ENCODE results near the gene PACRG. TPM values are rescaled to one million over a fixed set of nuclear protein-coding genes. Genes with fewer than 3 reads are reported as not detected.

Gene PACRG
- total RNA-seq, 1 experiment from 2014 or later: 0.44 TPM

DNA sequence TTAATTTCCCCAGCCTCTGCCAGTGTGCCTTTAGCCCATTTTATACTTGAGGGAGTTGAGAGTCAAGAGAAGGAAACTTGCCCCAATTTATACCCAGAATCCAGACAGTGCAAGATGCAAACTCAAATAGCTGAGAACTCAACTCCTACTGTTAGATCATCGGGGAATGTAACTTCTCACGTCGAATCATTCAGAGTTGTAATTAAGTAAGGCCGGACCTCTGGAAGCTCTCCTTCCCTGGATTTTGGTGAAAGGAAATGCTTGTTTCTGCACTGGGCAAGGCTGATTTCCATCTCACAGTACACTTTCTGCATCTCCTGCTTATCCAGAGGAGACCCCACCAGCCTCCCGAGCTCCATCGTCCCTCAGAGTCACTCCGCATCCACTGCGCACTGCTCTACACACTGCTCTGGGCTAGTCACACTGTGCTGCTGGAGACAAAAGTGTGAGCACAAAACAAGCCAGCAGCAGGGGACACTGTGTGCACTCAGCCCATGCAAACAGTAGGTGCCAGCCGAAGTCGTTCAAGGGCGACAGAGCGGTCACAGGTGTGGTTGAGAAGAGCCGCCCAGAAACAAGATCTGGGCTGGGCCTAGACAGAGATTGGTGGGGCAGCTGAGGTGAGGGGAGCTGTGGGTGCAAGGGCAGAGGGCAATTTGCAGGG, 536.4 kb downstream of the PACRG start:
- TF ChIP-seq, protein P1, sequence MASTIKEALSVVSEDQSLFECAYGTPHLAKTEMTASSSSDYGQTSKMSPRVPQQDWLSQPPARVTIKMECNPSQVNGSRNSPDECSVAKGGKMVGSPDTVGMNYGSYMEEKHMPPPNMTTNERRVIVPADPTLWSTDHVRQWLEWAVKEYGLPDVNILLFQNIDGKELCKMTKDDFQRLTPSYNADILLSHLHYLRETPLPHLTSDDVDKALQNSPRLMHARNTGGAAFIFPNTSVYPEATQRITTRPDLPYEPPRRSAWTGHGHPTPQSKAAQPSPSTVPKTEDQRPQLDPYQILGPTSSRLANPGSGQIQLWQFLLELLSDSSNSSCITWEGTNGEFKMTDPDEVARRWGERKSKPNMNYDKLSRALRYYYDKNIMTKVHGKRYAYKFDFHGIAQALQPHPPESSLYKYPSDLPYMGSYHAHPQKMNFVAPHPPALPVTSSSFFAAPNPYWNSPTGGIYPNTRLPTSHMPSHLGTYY (CRISPR knock-in tag; IDR thresholded peaks at IDR 0.05): no peak
- no peak for TF ChIP-seq RELA (CRISPR knock-in tag; IDR thresholded peaks at IDR 0.05; ENCODE audit: borderline replicate concordance)
- TF ChIP-seq, protein P2, sequence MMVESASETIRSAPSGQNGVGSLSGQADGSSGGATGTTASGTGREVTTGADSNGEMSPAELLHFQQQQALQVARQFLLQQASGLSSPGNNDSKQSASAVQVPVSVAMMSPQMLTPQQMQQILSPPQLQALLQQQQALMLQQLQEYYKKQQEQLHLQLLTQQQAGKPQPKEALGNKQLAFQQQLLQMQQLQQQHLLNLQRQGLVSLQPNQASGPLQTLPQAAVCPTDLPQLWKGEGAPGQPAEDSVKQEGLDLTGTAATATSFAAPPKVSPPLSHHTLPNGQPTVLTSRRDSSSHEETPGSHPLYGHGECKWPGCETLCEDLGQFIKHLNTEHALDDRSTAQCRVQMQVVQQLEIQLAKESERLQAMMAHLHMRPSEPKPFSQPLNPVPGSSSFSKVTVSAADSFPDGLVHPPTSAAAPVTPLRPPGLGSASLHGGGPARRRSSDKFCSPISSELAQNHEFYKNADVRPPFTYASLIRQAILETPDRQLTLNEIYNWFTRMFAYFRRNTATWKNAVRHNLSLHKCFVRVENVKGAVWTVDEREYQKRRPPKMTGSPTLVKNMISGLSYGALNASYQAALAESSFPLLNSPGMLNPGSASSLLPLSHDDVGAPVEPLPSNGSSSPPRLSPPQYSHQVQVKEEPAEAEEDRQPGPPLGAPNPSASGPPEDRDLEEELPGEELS (CRISPR knock-in tag; IDR thresholded peaks at IDR 0.05): no peak
- TF ChIP-seq, protein P3, sequence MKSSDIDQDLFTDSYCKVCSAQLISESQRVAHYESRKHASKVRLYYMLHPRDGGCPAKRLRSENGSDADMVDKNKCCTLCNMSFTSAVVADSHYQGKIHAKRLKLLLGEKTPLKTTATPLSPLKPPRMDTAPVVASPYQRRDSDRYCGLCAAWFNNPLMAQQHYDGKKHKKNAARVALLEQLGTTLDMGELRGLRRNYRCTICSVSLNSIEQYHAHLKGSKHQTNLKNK (CRISPR knock-in tag; IDR thresholded peaks at IDR 0.05): no peak
- TF ChIP-seq TEAD1 (CRISPR knock-in tag; IDR thresholded peaks at IDR 0.05): no peak
- TF ChIP-seq, protein P4, sequence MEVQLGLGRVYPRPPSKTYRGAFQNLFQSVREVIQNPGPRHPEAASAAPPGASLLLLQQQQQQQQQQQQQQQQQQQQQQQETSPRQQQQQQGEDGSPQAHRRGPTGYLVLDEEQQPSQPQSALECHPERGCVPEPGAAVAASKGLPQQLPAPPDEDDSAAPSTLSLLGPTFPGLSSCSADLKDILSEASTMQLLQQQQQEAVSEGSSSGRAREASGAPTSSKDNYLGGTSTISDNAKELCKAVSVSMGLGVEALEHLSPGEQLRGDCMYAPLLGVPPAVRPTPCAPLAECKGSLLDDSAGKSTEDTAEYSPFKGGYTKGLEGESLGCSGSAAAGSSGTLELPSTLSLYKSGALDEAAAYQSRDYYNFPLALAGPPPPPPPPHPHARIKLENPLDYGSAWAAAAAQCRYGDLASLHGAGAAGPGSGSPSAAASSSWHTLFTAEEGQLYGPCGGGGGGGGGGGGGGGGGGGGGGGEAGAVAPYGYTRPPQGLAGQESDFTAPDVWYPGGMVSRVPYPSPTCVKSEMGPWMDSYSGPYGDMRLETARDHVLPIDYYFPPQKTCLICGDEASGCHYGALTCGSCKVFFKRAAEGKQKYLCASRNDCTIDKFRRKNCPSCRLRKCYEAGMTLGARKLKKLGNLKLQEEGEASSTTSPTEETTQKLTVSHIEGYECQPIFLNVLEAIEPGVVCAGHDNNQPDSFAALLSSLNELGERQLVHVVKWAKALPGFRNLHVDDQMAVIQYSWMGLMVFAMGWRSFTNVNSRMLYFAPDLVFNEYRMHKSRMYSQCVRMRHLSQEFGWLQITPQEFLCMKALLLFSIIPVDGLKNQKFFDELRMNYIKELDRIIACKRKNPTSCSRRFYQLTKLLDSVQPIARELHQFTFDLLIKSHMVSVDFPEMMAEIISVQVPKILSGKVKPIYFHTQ (CRISPR knock-in tag; IDR thresholded peaks at IDR 0.05): no peak
- no peak for TF ChIP-seq JAZF1 (CRISPR knock-in tag; IDR thresholded peaks at IDR 0.05)
- no peak for TF ChIP-seq NR3C1 (CRISPR knock-in tag; conservative IDR thresholded peaks at IDR 0.05; ENCODE audit: low read depth)
- no peak for TF ChIP-seq IRF2 (CRISPR knock-in tag; IDR thresholded peaks at IDR 0.05; ENCODE audit: borderline replicate concordance, low read depth)
- no peak for TF ChIP-seq ZNF317 (CRISPR knock-in tag; IDR thresholded peaks at IDR 0.05; ENCODE audit: borderline replicate concordance, low read depth)
- TF ChIP-seq, protein P5, sequence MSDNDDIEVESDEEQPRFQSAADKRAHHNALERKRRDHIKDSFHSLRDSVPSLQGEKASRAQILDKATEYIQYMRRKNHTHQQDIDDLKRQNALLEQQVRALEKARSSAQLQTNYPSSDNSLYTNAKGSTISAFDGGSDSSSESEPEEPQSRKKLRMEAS (CRISPR knock-in tag; IDR thresholded peaks at IDR 0.05): no peak
- no peak for TF ChIP-seq EMX1 (CRISPR knock-in tag; IDR thresholded peaks at IDR 0.05)
- no peak for TF ChIP-seq SMAD3 (CRISPR knock-in tag; IDR thresholded peaks at IDR 0.05; ENCODE audit: borderline replicate concordance)
- no peak for TF ChIP-seq NFE2L1 (CRISPR knock-in tag; IDR thresholded peaks at IDR 0.05)
- TF ChIP-seq MYBL2 (CRISPR knock-in tag; IDR thresholded peaks at IDR 0.05): no peak
- TF ChIP-seq, protein P6, sequence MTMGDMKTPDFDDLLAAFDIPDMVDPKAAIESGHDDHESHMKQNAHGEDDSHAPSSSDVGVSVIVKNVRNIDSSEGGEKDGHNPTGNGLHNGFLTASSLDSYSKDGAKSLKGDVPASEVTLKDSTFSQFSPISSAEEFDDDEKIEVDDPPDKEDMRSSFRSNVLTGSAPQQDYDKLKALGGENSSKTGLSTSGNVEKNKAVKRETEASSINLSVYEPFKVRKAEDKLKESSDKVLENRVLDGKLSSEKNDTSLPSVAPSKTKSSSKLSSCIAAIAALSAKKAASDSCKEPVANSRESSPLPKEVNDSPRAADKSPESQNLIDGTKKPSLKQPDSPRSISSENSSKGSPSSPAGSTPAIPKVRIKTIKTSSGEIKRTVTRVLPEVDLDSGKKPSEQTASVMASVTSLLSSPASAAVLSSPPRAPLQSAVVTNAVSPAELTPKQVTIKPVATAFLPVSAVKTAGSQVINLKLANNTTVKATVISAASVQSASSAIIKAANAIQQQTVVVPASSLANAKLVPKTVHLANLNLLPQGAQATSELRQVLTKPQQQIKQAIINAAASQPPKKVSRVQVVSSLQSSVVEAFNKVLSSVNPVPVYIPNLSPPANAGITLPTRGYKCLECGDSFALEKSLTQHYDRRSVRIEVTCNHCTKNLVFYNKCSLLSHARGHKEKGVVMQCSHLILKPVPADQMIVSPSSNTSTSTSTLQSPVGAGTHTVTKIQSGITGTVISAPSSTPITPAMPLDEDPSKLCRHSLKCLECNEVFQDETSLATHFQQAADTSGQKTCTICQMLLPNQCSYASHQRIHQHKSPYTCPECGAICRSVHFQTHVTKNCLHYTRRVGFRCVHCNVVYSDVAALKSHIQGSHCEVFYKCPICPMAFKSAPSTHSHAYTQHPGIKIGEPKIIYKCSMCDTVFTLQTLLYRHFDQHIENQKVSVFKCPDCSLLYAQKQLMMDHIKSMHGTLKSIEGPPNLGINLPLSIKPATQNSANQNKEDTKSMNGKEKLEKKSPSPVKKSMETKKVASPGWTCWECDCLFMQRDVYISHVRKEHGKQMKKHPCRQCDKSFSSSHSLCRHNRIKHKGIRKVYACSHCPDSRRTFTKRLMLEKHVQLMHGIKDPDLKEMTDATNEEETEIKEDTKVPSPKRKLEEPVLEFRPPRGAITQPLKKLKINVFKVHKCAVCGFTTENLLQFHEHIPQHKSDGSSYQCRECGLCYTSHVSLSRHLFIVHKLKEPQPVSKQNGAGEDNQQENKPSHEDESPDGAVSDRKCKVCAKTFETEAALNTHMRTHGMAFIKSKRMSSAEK (CRISPR knock-in tag; IDR thresholded peaks at IDR 0.05; ENCODE audit: borderline replicate concordance): no peak
- TF ChIP-seq NFYB (CRISPR knock-in tag; conservative IDR thresholded peaks at IDR 0.05; ENCODE audit: low read depth): no peak
- TF ChIP-seq, protein P7, sequence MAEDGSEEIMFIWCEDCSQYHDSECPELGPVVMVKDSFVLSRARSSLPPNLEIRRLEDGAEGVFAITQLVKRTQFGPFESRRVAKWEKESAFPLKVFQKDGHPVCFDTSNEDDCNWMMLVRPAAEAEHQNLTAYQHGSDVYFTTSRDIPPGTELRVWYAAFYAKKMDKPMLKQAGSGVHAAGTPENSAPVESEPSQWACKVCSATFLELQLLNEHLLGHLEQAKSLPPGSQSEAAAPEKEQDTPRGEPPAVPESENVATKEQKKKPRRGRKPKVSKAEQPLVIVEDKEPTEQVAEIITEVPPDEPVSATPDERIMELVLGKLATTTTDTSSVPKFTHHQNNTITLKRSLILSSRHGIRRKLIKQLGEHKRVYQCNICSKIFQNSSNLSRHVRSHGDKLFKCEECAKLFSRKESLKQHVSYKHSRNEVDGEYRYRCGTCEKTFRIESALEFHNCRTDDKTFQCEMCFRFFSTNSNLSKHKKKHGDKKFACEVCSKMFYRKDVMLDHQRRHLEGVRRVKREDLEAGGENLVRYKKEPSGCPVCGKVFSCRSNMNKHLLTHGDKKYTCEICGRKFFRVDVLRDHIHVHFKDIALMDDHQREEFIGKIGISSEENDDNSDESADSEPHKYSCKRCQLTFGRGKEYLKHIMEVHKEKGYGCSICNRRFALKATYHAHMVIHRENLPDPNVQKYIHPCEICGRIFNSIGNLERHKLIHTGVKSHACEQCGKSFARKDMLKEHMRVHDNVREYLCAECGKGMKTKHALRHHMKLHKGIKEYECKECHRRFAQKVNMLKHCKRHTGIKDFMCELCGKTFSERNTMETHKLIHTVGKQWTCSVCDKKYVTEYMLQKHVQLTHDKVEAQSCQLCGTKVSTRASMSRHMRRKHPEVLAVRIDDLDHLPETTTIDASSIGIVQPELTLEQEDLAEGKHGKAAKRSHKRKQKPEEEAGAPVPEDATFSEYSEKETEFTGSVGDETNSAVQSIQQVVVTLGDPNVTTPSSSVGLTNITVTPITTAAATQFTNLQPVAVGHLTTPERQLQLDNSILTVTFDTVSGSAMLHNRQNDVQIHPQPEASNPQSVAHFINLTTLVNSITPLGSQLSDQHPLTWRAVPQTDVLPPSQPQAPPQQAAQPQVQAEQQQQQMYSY (CRISPR knock-in tag; IDR thresholded peaks at IDR 0.05): no peak
- no peak for TF ChIP-seq SP1 (CRISPR knock-in tag; conservative IDR thresholded peaks at IDR 0.05)
- no peak for TF ChIP-seq FOXP1 (CRISPR knock-in tag; IDR thresholded peaks at IDR 0.05; ENCODE audit: borderline replicate concordance)
- H3K27me3 Mint-ChIP-seq (ENCODE audit: low read depth): peaks cover 21% of the 10 kb centered on the region
- ATAC-seq: no peak
- H3K36me3 Mint-ChIP-seq: peaks cover 4% of the 10 kb centered on the region; the same call in 1 of the 2 replicates
- ChIA-PET POLR2A (no interaction called here), CTCF (interaction anchor here (1.2 kb wide), 1 partner anchor 9 kb away, joined by 3 read pairs; no protein-coding TSS in a partner anchor)
- H3K4me1 Mint-ChIP-seq: peaks cover 53% of the 10 kb centered on the region
- no peak overlapping the region for H3K27ac Mint-ChIP-seq
- H3K4me3 Mint-ChIP-seq: no peak overlapping the region
- no peak for DNase-seq (ENCODE audit: low spot score)
- peaks cover 10% of the 10 kb centered on the region for H3K9me3 Mint-ChIP-seq
